HG03039 (cell line): ENCODE results near the gene CXCL13.
"Not testable (repeated sequence)": the region's sequence is repeated elsewhere in the genome, so short reads cannot be mapped to it uniquely, and the experiment has no call there.

ENCODE experiments used
- ATAC-seq: cut with Tn5 transposase; IDR thresholded peaks from one replicate; pipeline ENCODE4 v1.9.1; 2021; ENCODE audit warnings: mild to moderate bottlenecking, moderate library complexity; ENCODE audit not compliant: unreplicated experiment

Gene CXCL13

GRCh38 chr4:77600521-77601451, 4.8 kb upstream of the CXCL13 start:
- ATAC-seq: no peak

- ATAC-seq: no peak
These were observed 3.9 kb upstream of the CXCL13 start for GRCh38 chr4:77601614-77602187.

GRCh38 chr4:77613267-77613666, 7.6 kb downstream of the CXCL13 start:
- ATAC-seq: no peak

- ATAC-seq: no peak
These were observed 9.5 kb downstream of the CXCL13 start for GRCh38 chr4:77615153-77615552.

- ATAC-seq: no peak
These were observed 11.6 kb downstream of the CXCL13 start for GRCh38 chr4:77617203-77617602.

GRCh38 chr4:77618383-77619241, 13.0 kb downstream of the CXCL13 start:
- peak; percentile 80 for ATAC-seq

- ATAC-seq: no peak
These were observed 13.8 kb downstream of the CXCL13 start for GRCh38 chr4:77619408-77619807.

- no peak for ATAC-seq
These were observed 15.6 kb downstream of the CXCL13 start for GRCh38 chr4:77621254-77621653.

- ATAC-seq: no peak
These were observed 17.5 kb downstream of the CXCL13 start for GRCh38 chr4:77623091-77623490.

- no peak for ATAC-seq
These were observed 18.6 kb downstream of the CXCL13 start for GRCh38 chr4:77624213-77624612.

- ATAC-seq: no peak
These were observed 19.9 kb downstream of the CXCL13 start for GRCh38 chr4:77625485-77625884.

- peak; percentile 82 for ATAC-seq
These were observed 24.3 kb downstream of the CXCL13 start for GRCh38 chr4:77629885-77630284.

GRCh38 chr4:77631276-77631675, 25.7 kb downstream of the CXCL13 start:
- no peak for ATAC-seq

- ATAC-seq: no peak
These were observed 28.6 kb downstream of the CXCL13 start for GRCh38 chr4:77634132-77634785.

GRCh38 chr4:77635246-77635645, 29.6 kb downstream of the CXCL13 start:
- ATAC-seq: no peak

GRCh38 chr4:77635876-77636275, 30.3 kb downstream of the CXCL13 start:
- no peak for ATAC-seq

- no peak for ATAC-seq
These were observed 31.3 kb downstream of the CXCL13 start for GRCh38 chr4:77636902-77637301.

- not testable (repeated sequence) for ATAC-seq
These were observed 38.4 kb downstream of the CXCL13 start for GRCh38 chr4:77644069-77644468.

- ATAC-seq: no peak
These were observed 45.2 kb downstream of the CXCL13 start for GRCh38 chr4:77650787-77651186.

GRCh38 chr4:77651820-77652219, 46.2 kb downstream of the CXCL13 start:
- no peak for ATAC-seq
